SK-N-MC (cell line): Measurements from ENCODE around the gene NRROS.

Source experiments
- EZH2 ChIP-seq: fragments of 200-600 bp; sonication (generic); IDR thresholded peaks from one replicate; pipeline ENCODE4 v1.6.1; 2017; ENCODE audit warnings: antibody characterized with exemption
- FOXP2 ChIP-seq: optimal IDR thresholded peaks from 2 replicates; pipeline ENCODE3; 2011; ENCODE audit warnings: mild to moderate bottlenecking, moderate library complexity; ENCODE audit not compliant: insufficient read depth; ENCODE audit errors: extremely low read length, control extremely low read depth
- POLR2AphosphoS5 ChIP-seq: IDR thresholded peaks from 2 replicates; pipeline ENCODE4 v1.6.1; 2012; ENCODE audit warnings: mild to moderate bottlenecking, low read depth, low read length, borderline replicate concordance

- no peak for TF ChIP-seq EZH2
- no peak for TF ChIP-seq POLR2AphosphoS5
- TF ChIP-seq FOXP2: no peak
Observed at GRCh38 chr3:196624907-196625306, 14.6 kb upstream of the NRROS start.
